K562 (cell line): ENCODE results near the gene KCNN3. TPM values are rescaled to one million over a fixed set of nuclear protein-coding genes. Genes with fewer than 3 reads are reported as not detected.

Experiments
- CHAMP1 ChIP-seq: fragments of 450-650 bp; IDR thresholded peaks from 2 replicates; pipeline ENCODE4 v1.6.1; 2016; ENCODE audit warnings: mild to moderate bottlenecking
- CHCHD3 ChIP-seq: fragments of 250-450 bp; sonication (Bioruptor Pico); IDR thresholded peaks from 2 replicates; pipeline ENCODE4 v2.1.2; 2022; ENCODE audit warnings: mild to moderate bottlenecking
- CUX1 ChIP-seq: fragments of 200-800 bp; sonication (Bioruptor generic); IDR thresholded peaks from 2 replicates; pipeline ENCODE4 v1.6.1; 2016; ENCODE audit warnings: missing genetic modification characterization, missing compliant biosample characterization
- DMBX1 ChIP-seq: fragments of 250-450 bp; sonication (Bioruptor Pico); IDR thresholded peaks from 2 replicates; pipeline ENCODE4 v1.8.0; 2022; ENCODE audit warnings: inconsistent platforms, mild to moderate bottlenecking, moderate library complexity, borderline replicate concordance
- HBP1 ChIP-seq: fragments of 450-650 bp; formaldehyde crosslinking; IDR thresholded peaks from 2 replicates; pipeline ENCODE4 v1.4.0; 2022; ENCODE audit warnings: missing genetic modification characterization
- MAFK ChIP-seq: IDR thresholded peaks from 2 replicates; pipeline ENCODE4 v1.6.1; 2011; ENCODE audit warnings: low read length, improper control_type of control experiment
- MBD1 ChIP-seq: fragments of 250-450 bp; sonication (Bioruptor Pico); IDR thresholded peaks from 2 replicates; pipeline ENCODE4 v1.8.0; 2022; ENCODE audit warnings: inconsistent platforms
- MXI1 ChIP-seq: IDR thresholded peaks from 2 replicates; pipeline ENCODE4 v1.6.1; 2011; ENCODE audit warnings: low read depth, mild to moderate bottlenecking, improper control_type of control experiment, low read length
- ZNF316 ChIP-seq: fragments of 450-650 bp; IDR thresholded peaks from 2 replicates; pipeline ENCODE4 v1.6.1; 2016
- ZNF589 ChIP-seq: fragments of 200-800 bp; sonication (Bioruptor generic); IDR thresholded peaks from 2 replicates; pipeline ENCODE4 v1.6.1; 2016; ENCODE audit warnings: low read depth, missing genetic modification characterization, missing compliant biosample characterization
- polyA plus RNA-seq, 8 experiments: library from polyadenylated mRNA; depleted of rRNA in 4 of 8; stranded (reverse) in 5 of 8; unstranded in 3 of 8; fragments of >200 nt; fragmentation: Nextera tagmentation in 2 of 8; fragmentation: Illumina TruSeq in 1 of 8; extraction: Ambion mirVana in 2 of 8; extraction: Trizol in 1 of 8; gene quantifications; 2 replicates each; pipeline versions ENCODE4 v1.2.1 to v1.2.3, GENCODE V29; 2011 to 2014; ENCODE audit warnings: inconsistent platforms in 1 of 8, missing spikeins in 1 of 8
- total RNA-seq, 7 experiments: library from RNA; depleted of rRNA in 6 of 7; stranded (reverse); fragments of >200 nt in 6 of 7; fragmentation: Illumina TruSeq in 2 of 7; extraction: Trizol in 2 of 7; gene quantifications; 2 replicates each; pipeline versions ENCODE4 v1.2.1 to v1.2.3, GENCODE V29; 2011 to 2021; ENCODE audit warnings: low replicate concordance in 1 of 7
- TF ChIP-seq, protein P1 (sequence below), 2 experiments: fragments of 200-800 bp in 1 of 2; sonication (Bioruptor generic) in 1 of 2; sonication (generic) in 1 of 2; formaldehyde crosslinking in 1 of 2; IDR thresholded peaks in 1 of 2; conservative IDR thresholded peaks in 1 of 2; 2 replicates each; pipeline versions ENCODE4 v1.5.0 to v1.6.1; 2016 to 2020; ENCODE audit warnings: missing compliant biosample characterization in 1 of 2, missing genetic modification characterization in 1 of 2, missing genetic modification reagents in 1 of 2

KCNN3 gene
- total and polyA plus RNA-seq, 9 of the 15 experiments (the other 6 are each of a cell fraction or from before 2014, with no cell fraction given): 0.02 to 0.03 TPM; not detected in 7

DNA sequence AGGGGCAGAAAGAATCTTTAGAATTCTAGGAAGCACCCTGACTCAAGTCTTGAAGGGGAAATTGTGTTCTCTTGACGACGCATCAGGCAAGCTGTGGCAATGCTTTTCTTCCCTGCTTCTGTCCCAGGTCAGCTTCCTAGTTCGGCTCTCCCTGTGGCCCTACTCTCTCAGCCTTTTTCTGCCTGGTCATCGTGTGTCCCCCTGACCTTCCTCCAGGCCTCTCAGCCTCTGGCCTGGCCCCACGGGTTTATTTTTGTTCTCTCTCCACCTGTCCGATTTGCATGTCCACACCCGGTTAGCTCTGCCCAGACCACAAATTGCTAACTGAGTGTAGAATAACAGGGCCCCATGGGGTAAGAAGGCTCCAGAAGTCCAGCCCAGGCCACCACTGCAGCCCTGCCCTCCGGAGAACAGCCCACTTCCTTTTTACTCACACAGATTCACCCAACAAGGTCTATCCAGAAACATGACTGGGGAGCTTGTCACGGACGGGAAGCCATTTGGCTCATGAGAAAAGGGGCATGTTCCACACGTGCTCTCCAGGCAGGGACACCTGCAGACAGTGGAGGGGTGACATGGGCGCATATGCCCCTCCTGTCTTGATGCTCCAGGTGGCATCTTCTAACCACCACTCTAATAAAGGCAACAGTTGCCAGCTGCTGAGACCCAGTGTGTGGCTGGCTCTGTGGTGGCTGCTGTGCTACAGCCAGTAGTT is 9.8 kb downstream of the KCNN3 start (continued):
- TF ChIP-seq CUX1 (CRISPR knock-in tag) (peak; percentile 54; the same call in 1 of the 2 replicates), CHAMP1 (no peak), ZNF589 (CRISPR knock-in tag) (0 out of 2 replicates have a peak, but pooled peaks have one; percentile 70), MBD1 (no peak), MAFK (peak; percentile 73), CHCHD3 (CRISPR knock-in tag) (no peak), HBP1 (CRISPR knock-in tag) (0 out of 2 replicates have a peak, but pooled peaks have one; percentile 4), DMBX1 (CRISPR knock-in tag) (peak; percentile 19; the same call in 1 of the 2 replicates), MXI1 (no peak), ZNF316 (peak; percentile 83)
- TF ChIP-seq, protein P1, sequence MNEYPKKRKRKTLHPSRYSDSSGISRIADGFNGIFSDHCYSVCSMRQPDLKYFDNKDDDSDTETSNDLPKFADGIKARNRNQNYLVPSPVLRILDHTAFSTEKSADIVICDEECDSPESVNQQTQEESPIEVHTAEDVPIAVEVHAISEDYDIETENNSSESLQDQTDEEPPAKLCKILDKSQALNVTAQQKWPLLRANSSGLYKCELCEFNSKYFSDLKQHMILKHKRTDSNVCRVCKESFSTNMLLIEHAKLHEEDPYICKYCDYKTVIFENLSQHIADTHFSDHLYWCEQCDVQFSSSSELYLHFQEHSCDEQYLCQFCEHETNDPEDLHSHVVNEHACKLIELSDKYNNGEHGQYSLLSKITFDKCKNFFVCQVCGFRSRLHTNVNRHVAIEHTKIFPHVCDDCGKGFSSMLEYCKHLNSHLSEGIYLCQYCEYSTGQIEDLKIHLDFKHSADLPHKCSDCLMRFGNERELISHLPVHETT (CRISPR knock-in tag; conservative IDR thresholded peaks at IDR 0.05 in 1 of 2, IDR thresholded peaks at IDR 0.05 in 1 of 2): peak in 1 of 2 experiments; percentile 74; a peak in 2 of 4 replicates
